K562 treated with DMSO at 1 percent for 48 hours (cell line): ENCODE measurements around the gene ADGRL1. TPM values are rescaled to one million over a fixed set of nuclear protein-coding genes. Genes with fewer than 3 reads are reported as not detected.

Experiments used
- total RNA-seq: library from RNA; unstranded; fragments of 300-600 nt; gene quantifications from 2 replicates; pipeline ENCODE4 v1.2.3, GENCODE V29; 2022; ENCODE audit warnings: low replicate concordance; ENCODE audit errors: extremely low read depth

The ADGRL1 gene
- total RNA-seq, result not detected in 2 replicates

GRCh38 chr19:14205452-14206287 lies at the start of gene ADGRL1:
Gene ADGRL1 (minus strand): TSS chr19:14206169. CDS start chr19:14183602, 22,567 bp downstream.

DNA sequence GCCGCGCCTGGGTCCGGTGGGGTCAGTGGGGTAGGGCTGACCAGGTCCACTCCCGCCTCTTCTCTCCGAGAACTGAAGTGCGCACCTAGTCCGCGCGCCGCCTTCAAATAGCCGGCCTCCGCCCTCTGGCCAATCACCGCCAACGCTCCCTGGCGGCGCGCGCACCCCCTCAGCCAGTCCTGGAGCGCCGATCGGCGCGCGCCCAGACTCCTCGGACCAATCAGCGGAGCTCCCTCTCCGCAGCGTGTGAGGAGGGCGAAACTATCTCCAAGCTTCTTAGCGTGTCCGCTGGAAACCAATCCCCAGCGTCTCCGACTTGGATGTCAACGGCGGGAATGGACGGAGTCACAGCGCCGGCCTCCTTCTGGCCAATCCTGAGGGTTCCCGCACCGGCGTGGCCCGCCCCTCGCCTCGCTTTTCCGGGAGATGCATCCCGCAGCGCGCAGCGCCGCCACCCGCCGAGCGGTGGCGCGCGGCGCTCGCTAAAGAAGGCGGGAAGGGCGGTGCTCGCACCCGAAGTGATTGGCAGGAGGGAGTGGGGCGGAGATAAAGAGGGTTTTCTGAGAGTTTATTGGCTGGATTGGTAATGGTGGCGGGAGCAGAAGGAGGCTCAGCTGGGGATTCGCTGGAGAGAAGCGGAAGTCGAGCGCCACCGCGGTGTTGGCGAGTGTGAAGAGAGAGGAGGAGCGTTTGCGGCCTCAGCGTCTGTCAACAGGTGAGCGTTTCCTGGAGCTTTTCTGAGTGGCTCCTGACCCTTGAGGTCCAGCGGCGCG lies 69.3 kb downstream of the ADGRL1 start, which contains the start of gene ASF1B:
TSS of gene ASF1B (minus strand) at position 81 of the 773 bp plus-strand sequence. CDS start 133 bp downstream, outside the sequence.

DNA sequence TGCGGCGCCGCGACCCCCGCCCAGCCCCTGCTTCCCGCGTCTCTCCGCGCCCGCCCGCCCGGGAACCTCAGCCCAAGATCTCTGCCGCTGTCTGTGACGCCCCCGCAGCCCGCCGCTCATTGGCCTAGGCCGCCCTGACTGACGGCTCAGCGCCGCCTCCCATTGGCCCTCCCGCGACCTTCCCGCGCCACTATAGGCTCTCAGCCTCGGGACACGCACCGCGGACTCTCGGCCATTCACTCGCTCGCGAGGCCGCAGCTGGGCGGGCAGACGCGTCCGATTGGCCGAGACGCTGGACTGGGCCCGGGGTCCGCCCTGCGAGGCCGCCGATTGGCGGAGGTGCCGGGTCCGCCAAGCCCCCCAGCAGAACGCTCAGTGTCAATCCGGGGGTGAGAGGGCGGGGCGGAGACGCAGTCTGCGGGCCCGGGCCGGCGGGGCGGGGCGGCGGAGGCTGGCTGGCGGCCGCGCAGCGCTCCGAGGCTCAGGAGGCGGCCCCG lies 88.3 kb downstream of the ADGRL1 start, which contains the start of gene PRKACA:
TSS of gene PRKACA (minus strand) at position 95 of the 497 bp plus-strand sequence. CDS start 215 bp downstream, outside the sequence.

Other genes with a start within 250 kb of the ADGRL1 start
- gene RFX1, start 199.8 kb downstream of the ADGRL1 start, total RNA-seq, result not detected in 2 replicates
- not detected in 2 replicates for gene RLN3, start 178.0 kb downstream of the ADGRL1 start, total RNA-seq
- gene IL27RA, start 174.4 kb downstream of the ADGRL1 start, total RNA-seq, result not detected in 2 replicates
- gene PALM3, start 144.1 kb downstream of the ADGRL1 start, total RNA-seq, result not detected in 2 replicates
- gene MISP3, start 133.4 kb downstream of the ADGRL1 start, total RNA-seq, result not detected in 2 replicates
- gene C19orf67, start 120.4 kb downstream of the ADGRL1 start, total RNA-seq, result not detected in 2 replicates
- gene SAMD1, start 115.4 kb downstream of the ADGRL1 start, total RNA-seq, result not detected in 2 replicates
- gene PRKACA, start 88.4 kb downstream of the ADGRL1 start, total RNA-seq, result not detected in 2 replicates
- not detected in 2 replicates for gene ASF1B, start 69.6 kb downstream of the ADGRL1 start, total RNA-seq
- gene ADGRE5, start 175.3 kb upstream of the ADGRL1 start, total RNA-seq, result not detected in 2 replicates
- gene DDX39A, start 213.2 kb upstream of the ADGRL1 start, total RNA-seq, result not detected in 2 replicates
- gene PKN1, start 227.1 kb upstream of the ADGRL1 start, total RNA-seq, result 980 TPM in 1 of 2 replicates, not detected in the other